ENCODE measurements around the gene ESYT1.

DNA sequence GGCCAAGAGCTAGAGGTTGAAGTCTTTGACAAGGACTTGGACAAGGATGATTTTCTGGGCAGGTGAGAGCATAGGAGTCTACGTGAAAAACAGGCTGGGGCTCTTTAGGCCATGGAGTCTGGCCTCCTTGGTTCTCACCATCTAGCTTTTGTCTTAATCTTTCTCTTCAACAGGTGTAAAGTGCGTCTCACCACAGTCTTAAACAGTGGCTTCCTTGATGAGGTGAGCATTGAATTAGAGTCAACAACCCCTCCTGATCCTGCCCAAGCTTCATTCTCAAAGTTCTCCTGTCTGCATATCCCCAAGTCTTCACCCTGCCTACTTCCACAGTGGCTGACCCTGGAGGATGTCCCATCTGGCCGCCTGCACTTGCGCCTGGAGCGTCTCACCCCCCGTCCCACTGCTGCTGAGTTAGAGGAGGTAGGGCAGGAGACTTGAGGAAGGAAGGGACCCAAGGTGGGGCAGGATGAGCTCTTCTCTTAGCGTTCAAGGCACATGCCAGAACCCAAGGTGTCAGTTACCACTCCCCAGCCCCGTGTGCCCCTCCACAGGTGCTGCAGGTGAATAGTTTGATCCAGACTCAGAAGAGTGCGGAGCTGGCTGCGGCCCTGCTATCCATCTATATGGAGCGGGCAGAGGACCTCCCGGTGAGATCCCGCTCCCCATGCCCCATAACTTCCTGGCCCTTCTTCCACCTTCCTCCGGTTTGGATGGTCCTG, 9.9 kb downstream of the ESYT1 start:
- TF ChIP-seq, protein P1, sequence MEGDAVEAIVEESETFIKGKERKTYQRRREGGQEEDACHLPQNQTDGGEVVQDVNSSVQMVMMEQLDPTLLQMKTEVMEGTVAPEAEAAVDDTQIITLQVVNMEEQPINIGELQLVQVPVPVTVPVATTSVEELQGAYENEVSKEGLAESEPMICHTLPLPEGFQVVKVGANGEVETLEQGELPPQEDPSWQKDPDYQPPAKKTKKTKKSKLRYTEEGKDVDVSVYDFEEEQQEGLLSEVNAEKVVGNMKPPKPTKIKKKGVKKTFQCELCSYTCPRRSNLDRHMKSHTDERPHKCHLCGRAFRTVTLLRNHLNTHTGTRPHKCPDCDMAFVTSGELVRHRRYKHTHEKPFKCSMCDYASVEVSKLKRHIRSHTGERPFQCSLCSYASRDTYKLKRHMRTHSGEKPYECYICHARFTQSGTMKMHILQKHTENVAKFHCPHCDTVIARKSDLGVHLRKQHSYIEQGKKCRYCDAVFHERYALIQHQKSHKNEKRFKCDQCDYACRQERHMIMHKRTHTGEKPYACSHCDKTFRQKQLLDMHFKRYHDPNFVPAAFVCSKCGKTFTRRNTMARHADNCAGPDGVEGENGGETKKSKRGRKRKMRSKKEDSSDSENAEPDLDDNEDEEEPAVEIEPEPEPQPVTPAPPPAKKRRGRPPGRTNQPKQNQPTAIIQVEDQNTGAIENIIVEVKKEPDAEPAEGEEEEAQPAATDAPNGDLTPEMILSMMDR (IDR thresholded peaks at IDR 0.05; ENCODE audit: borderline replicate concordance, extremely low read depth, low read length, poor library complexity, severe bottlenecking): no peak
- TF ChIP-seq EZH2 (IDR thresholded peaks at IDR 0.05; ENCODE audit: borderline replicate concordance, low read depth, low read length, severe bottlenecking): no peak

Measured in DND-41 (cell line).